Posterior cingulate gyrus (tissue), 11 donors: ENCODE results near the gene TENT5A.
"Not testable (repeated sequence)": the region's sequence is repeated elsewhere in the genome, so short reads cannot be mapped to it uniquely, and the experiment has no call there.

Source experiments
- DNase-seq, 10 donors: peaks; one replicate each; pipeline versions ENCODE4 v3.0.0 to v3.0.0-alpha.2; 2020 to 2021; ENCODE audit warnings: mixed read lengths in 3 of 10
- intact Hi-C: fragments of 100-400 bp; cut with DNase I; formaldehyde crosslinking; loops from one replicate; pipeline ENCODE4 v1.15.1; 2023

Gene TENT5A

GRCh38 chr6:81752084-81752920 lies at the start of gene TENT5A:
Gene TENT5A (minus strand): TSS chr6:81752681. CDS start chr6:81752141, 540 bp downstream.
- peak; percentile 56 to 94 (median 67) for DNase-seq
- intact Hi-C loops, result loop anchor here (10.0 kb wide), 3 partner anchors 142 to 1418 kb away; no protein-coding TSS in a partner anchor

- no peak for DNase-seq
- intact Hi-C loops, result no loop called here
Measured at GRCh38 chr6:81801489-81801888, 49.0 kb upstream of the TENT5A start.

- intact Hi-C loops, result no loop called here
- no peak for DNase-seq
Measured at GRCh38 chr6:81800666-81801065, 48.2 kb upstream of the TENT5A start.

- DNase-seq, result no peak
- intact Hi-C loops, result no loop called here
Measured at GRCh38 chr6:81799323-81799722, 46.8 kb upstream of the TENT5A start.

GRCh38 chr6:81797591-81797990 lies 45.1 kb upstream of the TENT5A start:
- DNase-seq, result no peak
- intact Hi-C loops, result no loop called here

GRCh38 chr6:81795890-81796289 lies 43.4 kb upstream of the TENT5A start:
- DNase-seq, result no peak
- intact Hi-C loops, result no loop called here

GRCh38 chr6:81793821-81794475 lies 41.5 kb upstream of the TENT5A start:
- no peak for DNase-seq
- intact Hi-C loops, result no loop called here

GRCh38 chr6:81792826-81793225 lies 40.3 kb upstream of the TENT5A start:
- intact Hi-C loops, result no loop called here

GRCh38 chr6:81791756-81792155 lies 39.3 kb upstream of the TENT5A start:
- no peak for DNase-seq
- intact Hi-C loops, result no loop called here

More at GRCh38 chr6:81792826-81793225, 40.3 kb upstream of the TENT5A start:
- no peak for DNase-seq

GRCh38 chr6:81790034-81790433 lies 37.6 kb upstream of the TENT5A start:
- no peak for DNase-seq
- intact Hi-C loops, result no loop called here

GRCh38 chr6:81789291-81789690 lies 36.8 kb upstream of the TENT5A start:
- DNase-seq, result no peak
- intact Hi-C loops, result no loop called here

GRCh38 chr6:81788748-81789147 lies 36.3 kb upstream of the TENT5A start:
- intact Hi-C loops, result no loop called here
- DNase-seq, result no peak

- DNase-seq, result no peak
- intact Hi-C loops, result no loop called here
Measured at GRCh38 chr6:81787313-81788068, 35.0 kb upstream of the TENT5A start.

GRCh38 chr6:81786150-81786549 lies 33.7 kb upstream of the TENT5A start:
- no peak for DNase-seq
- intact Hi-C loops, result no loop called here

- DNase-seq, result no peak
- intact Hi-C loops, result no loop called here
Measured at GRCh38 chr6:81785377-81785776, 32.9 kb upstream of the TENT5A start.

- intact Hi-C loops, result no loop called here
- no peak for DNase-seq
Measured at GRCh38 chr6:81783893-81784292, 31.4 kb upstream of the TENT5A start.

GRCh38 chr6:81781624-81782023 lies 29.1 kb upstream of the TENT5A start:
- intact Hi-C loops, result no loop called here
- no peak for DNase-seq

GRCh38 chr6:81777586-81778268 lies 25.2 kb upstream of the TENT5A start:
- no peak for DNase-seq
- intact Hi-C loops, result no loop called here

- intact Hi-C loops, result not testable (repeated sequence)
- peak in 1 of 10 donors; percentile 62 for DNase-seq
Measured at GRCh38 chr6:81776219-81776618, 23.7 kb upstream of the TENT5A start.

- intact Hi-C loops, result no loop called here
Measured at GRCh38 chr6:81774542-81774941, 22.1 kb upstream of the TENT5A start.

GRCh38 chr6:81773887-81774286 lies 21.4 kb upstream of the TENT5A start:
- intact Hi-C loops, result no loop called here
- DNase-seq, result no peak

More at GRCh38 chr6:81774542-81774941, 22.1 kb upstream of the TENT5A start:
- no peak for DNase-seq
